RKO (cell line): ENCODE data around the gene AKAP11.
"Not testable (repeated sequence)": the region's sequence is repeated elsewhere in the genome, so short reads cannot be mapped to it uniquely, and the experiment has no call there.

ENCODE experiments used
- DNase-seq: peaks from one replicate; pipeline ENCODE4 v3.0.0-alpha.2; 2016; ENCODE audit warnings: low spot score

Gene AKAP11, protein sequence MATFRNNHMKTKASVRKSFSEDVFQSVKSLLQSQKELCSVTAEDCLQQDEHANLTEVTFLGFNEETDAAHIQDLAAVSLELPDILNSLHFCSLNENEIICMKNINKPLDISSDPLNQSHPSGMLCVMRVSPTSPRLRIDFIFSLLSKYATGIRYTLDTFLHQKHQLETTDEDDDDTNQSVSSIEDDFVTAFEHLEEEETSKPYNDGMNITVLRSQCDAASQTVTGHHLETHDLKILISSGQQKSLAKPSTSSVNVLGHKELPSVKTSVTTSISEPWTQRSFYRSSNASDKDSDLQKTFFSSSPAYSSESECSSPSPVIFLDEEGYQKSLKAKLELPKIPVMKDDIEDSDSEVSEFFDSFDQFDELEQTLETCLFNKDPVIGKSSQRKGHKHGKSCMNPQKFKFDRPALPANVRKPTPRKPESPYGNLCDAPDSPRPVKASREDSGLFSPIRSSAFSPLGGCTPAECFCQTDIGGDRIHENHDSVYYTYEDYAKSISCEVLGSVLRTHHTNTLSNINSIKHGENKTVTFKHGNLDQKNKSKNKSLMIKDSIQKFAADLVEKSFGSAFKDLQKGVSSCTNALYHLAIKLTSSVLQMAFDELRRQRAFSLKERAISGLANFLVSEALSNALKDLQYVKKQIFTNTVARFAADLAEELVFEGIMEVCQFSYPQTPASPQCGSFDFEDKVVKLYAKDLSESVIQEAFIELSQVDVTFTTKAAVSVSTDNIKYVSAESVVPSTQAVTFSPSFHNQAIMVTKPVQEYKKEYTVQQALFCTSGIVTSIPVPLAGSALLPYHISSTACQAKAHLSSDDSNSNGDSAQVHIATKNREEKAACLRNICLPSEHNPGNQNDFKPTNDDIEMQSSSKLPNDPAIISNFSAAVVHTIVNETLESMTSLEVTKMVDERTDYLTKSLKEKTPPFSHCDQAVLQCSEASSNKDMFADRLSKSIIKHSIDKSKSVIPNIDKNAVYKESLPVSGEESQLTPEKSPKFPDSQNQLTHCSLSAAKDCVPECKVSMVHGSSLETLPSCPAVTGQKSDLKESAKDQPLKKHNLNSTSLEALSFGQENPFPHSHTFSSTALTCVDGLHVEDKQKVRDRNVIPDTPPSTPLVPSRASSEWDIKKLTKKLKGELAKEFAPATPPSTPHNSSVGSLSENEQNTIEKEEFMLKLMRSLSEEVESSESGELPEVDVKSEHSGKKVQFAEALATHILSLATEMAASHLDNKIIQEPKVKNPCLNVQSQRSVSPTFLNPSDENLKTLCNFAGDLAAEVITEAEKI (N-terminal part only)

GRCh38 chr13:42272115-42272803 lies at the start of gene AKAP11:
Gene AKAP11, plus strand, starts transcription at chr13:42272152. Its CDS starts 14,197 bp downstream, at chr13:42286349.
- peak; percentile 45 for DNase-seq

- DNase-seq = no peak
Observed at GRCh38 chr13:42223681-42224080, 48.3 kb upstream of the AKAP11 start.

GRCh38 chr13:42225051-42225450 lies 46.9 kb upstream of the AKAP11 start:
- no peak for DNase-seq

DNA sequence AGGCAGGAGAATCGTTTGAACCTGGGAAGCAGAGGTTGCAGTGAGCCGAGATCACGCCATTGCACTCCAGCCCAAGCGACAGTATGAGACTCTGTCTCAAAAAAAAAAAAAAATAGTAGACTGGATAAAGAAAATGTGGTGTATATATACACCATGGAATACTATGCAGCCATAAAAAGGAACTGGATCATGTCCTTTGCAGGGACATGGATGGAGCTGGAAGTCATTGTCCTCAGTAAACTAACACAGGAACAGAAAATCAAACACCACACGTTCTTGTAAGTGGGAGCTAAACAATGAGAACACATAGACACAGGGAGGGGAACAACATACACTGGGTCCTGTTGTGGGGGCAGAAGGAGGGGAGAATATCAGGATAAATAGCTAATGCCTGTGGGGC lies 45.2 kb upstream of the AKAP11 start:
- not testable (repeated sequence) for DNase-seq

DNA sequence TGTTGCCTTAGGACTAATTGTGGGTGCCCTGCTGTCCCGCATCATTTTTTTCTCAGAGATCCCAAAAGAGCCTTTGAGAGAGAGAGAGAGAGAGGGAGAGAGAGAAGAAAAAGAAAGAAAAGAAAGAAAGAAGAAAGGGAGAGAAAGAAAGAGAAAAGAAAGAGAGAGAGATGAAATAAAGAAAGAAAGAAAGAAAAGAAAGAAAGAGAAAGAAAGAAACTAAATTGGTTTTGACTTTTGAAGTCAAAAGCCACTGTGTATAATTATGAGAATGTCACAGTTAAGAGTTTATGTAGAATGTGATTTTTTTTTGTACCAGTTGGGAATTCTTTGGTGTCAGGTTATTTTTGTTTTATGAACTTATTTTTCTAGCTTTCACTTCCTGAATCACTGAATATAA lies 43.4 kb upstream of the AKAP11 start:
- DNase-seq = no peak

DNA sequence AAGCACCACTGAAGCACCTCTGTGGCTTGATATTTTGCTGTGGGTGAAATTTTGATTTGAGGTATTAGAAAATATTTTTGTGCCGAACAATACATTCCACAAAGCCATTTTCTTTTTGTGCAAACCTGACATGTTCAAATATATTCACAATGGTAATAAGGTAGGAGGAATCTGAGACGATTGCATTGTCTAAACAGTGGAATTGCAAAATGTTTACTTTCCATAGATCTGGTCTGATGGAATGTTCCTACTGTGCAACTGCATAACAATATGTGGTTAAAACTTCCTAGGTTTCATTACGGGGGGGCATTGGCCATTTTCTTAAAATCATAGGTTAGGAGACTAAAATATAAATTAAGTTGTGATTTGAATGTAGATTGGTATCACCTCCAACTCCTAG lies 42.7 kb upstream of the AKAP11 start:
- DNase-seq = no peak

DNA sequence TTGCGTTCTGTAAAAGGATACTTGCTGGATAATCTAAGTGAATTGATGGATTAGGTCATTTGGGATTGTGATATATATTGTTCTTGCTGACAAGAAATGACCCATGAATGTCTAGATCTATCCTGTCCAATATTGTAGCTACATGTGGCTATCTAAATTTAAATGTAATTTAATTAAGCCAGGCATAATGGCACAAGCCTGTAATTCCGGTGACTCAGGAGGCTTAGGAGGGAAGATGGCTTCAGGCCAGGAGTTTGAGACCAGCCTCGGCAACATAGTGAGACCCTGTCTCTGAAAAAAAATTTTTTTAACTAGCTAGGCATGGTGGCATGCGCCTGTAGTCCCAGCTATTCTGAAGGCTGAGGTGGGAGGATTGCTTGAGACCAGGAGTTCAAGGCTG lies 39.3 kb upstream of the AKAP11 start:
- no peak for DNase-seq

- no peak for DNase-seq
Observed at GRCh38 chr13:42233726-42234125, 38.2 kb upstream of the AKAP11 start.

- no peak for DNase-seq
Observed at GRCh38 chr13:42239161-42239560, 32.8 kb upstream of the AKAP11 start.

DNA sequence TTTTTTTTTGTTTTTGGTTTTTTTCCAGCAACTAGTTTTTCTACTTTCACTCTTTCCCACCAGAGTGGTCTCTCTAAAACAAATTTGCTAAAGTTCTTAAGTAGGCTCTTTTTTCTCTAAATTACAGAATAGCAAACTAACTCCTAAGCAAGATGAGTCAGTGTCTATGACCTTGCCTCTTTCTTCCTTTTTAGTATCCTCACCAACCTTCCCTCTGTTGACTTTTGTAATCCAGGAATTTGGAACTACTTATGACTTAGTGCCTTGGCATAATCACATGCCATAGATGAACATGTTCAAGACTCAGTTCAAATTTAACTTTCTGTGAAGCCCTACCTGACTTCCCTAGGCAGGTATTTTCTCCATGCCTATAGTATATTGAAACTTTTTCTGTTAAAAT lies 32.3 kb upstream of the AKAP11 start:
- no peak for DNase-seq

DNA sequence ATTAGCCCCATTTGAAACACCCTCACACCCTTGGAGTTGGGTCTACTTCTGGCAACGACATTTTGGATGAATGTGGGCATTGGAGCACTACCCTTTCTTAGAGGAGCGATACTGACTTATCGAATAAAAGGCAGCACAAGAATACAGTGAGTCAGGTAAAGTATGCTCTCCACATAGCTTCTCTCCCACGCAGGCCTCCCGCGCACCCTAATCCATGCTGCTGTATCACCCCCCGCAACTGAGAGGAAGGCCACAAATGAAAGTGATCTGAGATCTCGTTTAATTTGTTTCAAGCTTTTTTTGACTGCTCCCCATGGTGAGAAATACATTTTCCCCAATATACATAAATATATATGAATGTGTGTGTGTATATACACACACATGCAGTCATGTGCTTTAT lies 25.4 kb upstream of the AKAP11 start:
- no peak for DNase-seq

DNA sequence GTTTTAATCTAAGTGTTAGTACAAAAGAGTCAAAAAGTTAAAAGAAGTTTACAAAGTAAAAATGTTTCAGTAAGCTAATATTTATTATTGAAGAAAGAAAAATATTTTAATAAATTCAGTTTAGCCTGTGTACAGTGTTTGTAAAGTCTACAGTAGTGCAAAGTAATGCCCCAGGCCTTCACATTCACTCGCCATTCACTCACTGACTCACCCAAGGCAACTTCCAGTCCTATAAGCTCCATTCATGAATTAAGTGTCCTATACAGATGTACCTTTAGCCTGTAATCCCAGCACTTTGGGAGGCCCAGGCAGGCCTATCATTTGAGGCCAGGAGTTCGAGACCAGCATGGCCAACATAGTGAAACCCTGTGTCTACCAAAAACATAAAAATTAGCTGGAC lies 24.1 kb upstream of the AKAP11 start:
- DNase-seq = peak; percentile 7

DNA sequence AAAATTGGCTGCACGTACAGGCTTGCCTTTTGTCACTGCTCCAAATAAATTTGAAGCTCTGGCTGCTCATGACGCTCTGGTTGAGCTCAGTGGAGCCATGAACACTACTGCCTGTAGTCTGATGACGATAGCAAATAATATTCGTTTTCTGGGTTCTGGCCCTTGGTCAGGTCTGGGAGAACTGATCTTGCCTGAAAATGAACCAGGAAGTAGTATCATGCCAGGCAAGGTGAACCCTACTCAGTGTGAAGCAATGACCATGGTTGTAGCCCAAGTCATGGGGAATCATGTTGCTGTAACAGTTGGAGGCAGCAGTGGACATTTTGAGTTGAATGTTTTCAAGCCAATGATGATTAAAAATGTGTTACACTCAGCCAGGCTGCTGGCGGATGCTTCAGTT lies 16.1 kb upstream of the AKAP11 start:
- no peak for DNase-seq

DNA sequence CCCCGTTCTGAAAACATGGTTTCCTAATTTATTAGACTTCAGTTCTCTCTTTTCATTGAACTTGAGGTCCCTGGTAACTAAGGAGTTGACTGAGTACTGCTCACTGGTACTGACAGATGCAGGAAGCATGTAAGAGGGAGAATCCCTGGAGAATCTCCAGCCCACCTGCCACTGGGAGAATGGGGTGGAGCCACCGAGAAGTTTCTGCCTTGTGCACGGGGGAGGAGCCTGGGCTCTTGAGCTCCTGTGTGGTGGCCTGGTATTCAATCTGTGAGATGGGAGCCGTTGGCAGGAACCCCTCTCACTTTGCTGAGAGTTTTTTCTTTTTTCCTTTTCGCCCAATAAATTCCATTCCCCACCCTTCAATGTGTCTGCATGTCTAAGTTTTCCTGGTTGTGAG lies 13.2 kb upstream of the AKAP11 start:
- DNase-seq = no peak

DNA sequence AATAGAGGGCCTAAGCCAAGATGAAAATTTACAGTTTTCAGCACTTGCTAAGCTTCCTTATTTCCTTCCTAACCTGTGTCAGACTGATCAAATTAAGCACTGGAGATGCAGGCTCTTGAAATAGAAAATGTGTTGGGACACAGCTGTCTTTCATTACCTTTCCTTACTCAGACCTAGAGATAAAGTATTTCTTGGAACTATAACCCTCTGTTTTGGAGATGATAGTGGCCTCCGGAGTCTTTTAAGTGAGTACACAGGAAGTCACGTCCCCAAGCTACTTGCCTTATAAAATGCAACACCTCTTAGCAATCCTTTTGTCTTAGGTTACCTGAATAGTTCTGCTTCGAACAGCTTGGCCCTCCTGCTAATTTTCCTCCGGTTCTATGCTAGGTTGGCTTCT lies 12.4 kb upstream of the AKAP11 start:
- DNase-seq = no peak

GRCh38 chr13:42260903-42261654 lies 10.9 kb upstream of the AKAP11 start:
- DNase-seq = no peak

DNA sequence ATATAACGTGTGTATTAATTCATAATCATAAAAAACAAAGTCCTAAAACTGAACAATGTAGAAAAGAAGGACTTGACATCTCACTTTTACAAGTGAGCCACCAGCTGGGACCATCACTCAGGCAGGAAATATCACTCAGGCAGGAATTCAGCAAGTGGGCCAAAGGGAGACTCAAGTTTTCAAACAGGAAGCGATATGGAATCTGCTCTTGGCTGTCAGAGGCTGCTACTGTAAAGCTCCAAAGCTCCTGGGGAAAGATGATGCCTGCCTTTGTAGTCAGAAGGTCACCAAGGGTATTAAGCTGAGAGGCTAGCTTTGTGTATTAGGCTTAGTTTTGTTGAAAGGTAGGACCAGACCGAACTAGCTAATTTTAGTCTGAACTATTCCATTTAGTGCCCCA lies 5.5 kb upstream of the AKAP11 start:
- no peak for DNase-seq

DNA sequence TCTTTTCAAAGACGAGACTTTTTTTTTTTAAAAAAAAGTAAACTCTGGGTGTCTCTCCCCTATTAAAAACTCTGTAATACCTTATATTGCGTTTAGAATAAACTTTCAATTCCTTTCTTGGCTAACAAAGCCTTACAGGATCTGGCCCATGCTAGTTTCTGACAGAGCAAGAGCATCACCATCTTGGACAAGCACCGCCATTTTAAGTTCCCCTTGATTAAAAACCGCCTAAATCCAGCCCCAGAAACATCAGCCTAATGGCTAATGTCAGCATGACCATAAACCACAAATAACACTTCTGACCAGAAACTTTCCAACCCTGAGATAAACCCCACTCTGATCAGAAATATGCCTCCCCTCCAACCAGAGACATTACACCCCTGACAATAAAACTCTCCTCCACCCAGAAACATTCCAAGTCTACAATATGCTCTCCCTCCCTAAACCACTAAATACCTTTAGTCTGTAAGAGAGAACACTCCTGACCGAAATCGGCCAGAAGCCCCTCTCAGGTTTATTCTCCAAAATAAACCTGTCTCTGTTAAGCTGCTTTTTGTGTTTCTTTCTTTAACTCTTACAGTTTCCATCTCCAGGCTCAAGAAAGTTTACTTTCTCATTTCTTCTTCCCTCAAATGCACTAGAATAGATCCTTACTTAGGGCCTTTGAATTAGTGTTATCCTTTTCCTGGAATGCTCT lies 1.6 kb upstream of the AKAP11 start:
- no peak for DNase-seq

GRCh38 chr13:42270857-42271215 lies 1.1 kb upstream of the AKAP11 start:
- DNase-seq = no peak

DNA sequence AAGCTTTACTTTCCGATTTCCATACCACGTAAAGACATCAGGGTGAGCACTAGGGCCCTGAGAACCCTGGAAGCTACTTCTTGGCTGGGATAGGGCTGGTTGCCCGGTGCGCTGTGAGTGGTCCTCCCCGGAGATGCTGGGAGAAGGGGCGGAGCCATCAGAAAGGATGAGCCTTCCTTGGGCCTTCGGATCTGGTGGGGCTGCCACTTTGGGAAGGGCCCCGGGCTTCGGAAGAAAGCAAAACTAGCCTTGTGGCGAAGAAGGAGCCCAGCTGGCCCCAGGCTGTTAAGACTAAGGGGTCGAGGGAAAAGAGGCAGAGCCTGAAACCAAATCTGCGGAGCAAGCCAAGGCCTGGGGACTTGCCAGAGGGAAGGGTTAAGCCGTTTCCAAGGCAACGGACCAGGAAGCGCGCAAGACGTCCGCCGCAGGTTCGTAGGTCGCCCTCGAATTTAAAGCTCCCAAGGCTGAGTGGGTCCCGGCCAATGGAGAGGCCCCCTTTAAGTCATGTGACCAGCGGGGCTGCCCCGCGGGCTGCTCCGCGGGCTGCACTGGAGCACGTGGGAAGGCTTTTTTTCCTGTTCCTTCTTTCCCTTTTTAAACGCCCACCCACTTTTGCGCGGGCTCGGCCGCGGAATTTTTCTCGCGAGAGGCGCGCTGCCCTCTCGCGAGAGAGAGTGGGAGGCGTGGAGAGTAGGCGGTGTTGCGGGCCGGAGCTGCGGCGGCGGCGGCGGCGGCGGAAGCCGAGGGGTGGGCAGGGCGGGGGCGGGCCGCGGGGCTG lies 426 bp upstream of the AKAP11 start:
- peak; percentile 97 for DNase-seq
